Measurements from ENCODE around the gene SUFU.
"Not testable (repeated sequence)": the region's sequence is repeated elsewhere in the genome, so short reads cannot be mapped to it uniquely, and the experiment has no call there.

The SUFU gene
- 11.2 to 14.7 reads per million in 2 donors for total RNA-seq

- DNase-seq, result peak; percentile 95 to 99 (median 96)
Observed at GRCh38 chr10:102503264-102504178, at the start of gene SUFU. Gene SUFU (plus strand): TSS chr10:102503972. CDS start chr10:102504153, 181 bp downstream.

GRCh38 chr10:102454662-102455487 lies 48.9 kb upstream of the SUFU start:
- DNase-seq, result not testable (repeated sequence)

GRCh38 chr10:102455893-102456471 lies 47.8 kb upstream of the SUFU start:
- no peak for DNase-seq

- no peak for DNase-seq
Observed at GRCh38 chr10:102457591-102458150, 46.1 kb upstream of the SUFU start.

GRCh38 chr10:102458656-102459055 lies 45.1 kb upstream of the SUFU start:
- DNase-seq, result no peak

- no peak for DNase-seq
Observed at GRCh38 chr10:102460836-102461186, 43.0 kb upstream of the SUFU start.

- DNase-seq, result peak; percentile 84 to 93 (median 92)
Observed at GRCh38 chr10:102461187-102462054, 42.4 kb upstream of the SUFU start.

GRCh38 chr10:102462512-102463054 lies 41.2 kb upstream of the SUFU start:
- DNase-seq, result no peak

GRCh38 chr10:102463983-102464382 lies 39.8 kb upstream of the SUFU start:
- no peak for DNase-seq

GRCh38 chr10:102465466-102465865 lies 38.3 kb upstream of the SUFU start:
- DNase-seq, result no peak

GRCh38 chr10:102467318-102467717 lies 36.5 kb upstream of the SUFU start:
- no peak for DNase-seq

- no peak for DNase-seq
Observed at GRCh38 chr10:102467971-102468438, 35.8 kb upstream of the SUFU start.

GRCh38 chr10:102468683-102469082 lies 35.1 kb upstream of the SUFU start:
- no peak for DNase-seq

GRCh38 chr10:102470579-102471546 lies 32.9 kb upstream of the SUFU start:
- no peak for DNase-seq

GRCh38 chr10:102473445-102474331 lies 30.1 kb upstream of the SUFU start:
- DNase-seq, result peak in 1 of 5 experiments; percentile 43

- DNase-seq, result no peak
Observed at GRCh38 chr10:102475451-102476040, 28.2 kb upstream of the SUFU start.

- peak in 1 of 5 experiments; percentile 16 for DNase-seq
Observed at GRCh38 chr10:102476466-102477141, 27.2 kb upstream of the SUFU start.

- DNase-seq, result no peak
Observed at GRCh38 chr10:102479651-102480050, 24.1 kb upstream of the SUFU start.

All from T-helper 2 cell (primary cell).